Stomach (tissue), 9 donors: ENCODE data around the gene UGT3A2. TPM values are rescaled to one million over a fixed set of nuclear protein-coding genes. Genes with fewer than 3 reads are reported as not detected.

ENCODE experiments used
- DNase-seq, 2 donors: peaks; one replicate each; pipeline versions ENCODE4 v3.0.0 to v3.0.0-alpha.2; 2013 to 2019
- H3K27ac ChIP-seq, 5 donors: fragments of 200-600 bp in 4 of 5; sonication (generic) in 4 of 5; one replicate each; pipeline ENCODE4 v1.5.1; 2013 to 2019; ENCODE audit warnings: mild to moderate bottlenecking in 1 of 5, moderate library complexity in 1 of 5
- H3K27me3 ChIP-seq, 3 donors: fragments of 200-600 bp; sonication (generic); one replicate each; pipeline ENCODE4 v1.5.1; 2017 to 2019; ENCODE audit warnings: mixed run types in 1 of 3
- H3K36me3 ChIP-seq, 4 donors: fragments of 200-600 bp; sonication (generic); 1 replicate in 3 of 4; 2 replicates in 1 of 4; pipeline ENCODE4 v1.5.1; 2016 to 2019
- H3K4me1 ChIP-seq, 4 donors: fragments of 200-600 bp; sonication (generic); one replicate each; pipeline ENCODE4 v1.5.1; 2016 to 2019
- H3K4me3 ChIP-seq, 4 donors: fragments of 200-600 bp; sonication (generic) in 3 of 4; one replicate each; pipeline ENCODE4 v1.5.1; 2016 to 2019; ENCODE audit warnings: mild to moderate bottlenecking in 1 of 4
- H3K9me3 ChIP-seq, 4 donors: fragments of 200-600 bp; sonication (generic); one replicate each; pipeline ENCODE4 v1.5.1; 2016 to 2019
- EP300 ChIP-seq: sonication (generic); formaldehyde crosslinking; IDR thresholded peaks from one replicate; pipeline ENCODE4 v1.6.1; 2017; ENCODE audit warnings: antibody characterized with exemption
- POLR2A ChIP-seq, 4 donors: fragments of 450-650 bp; IDR thresholded peaks; one replicate each; pipeline ENCODE4 v1.6.1; 2016; ENCODE audit warnings: antibody characterized with exemption in 4 of 4, control low read depth in 2 of 4, mild to moderate bottlenecking in 1 of 4, moderate library complexity in 1 of 4
- POLR2AphosphoS5 ChIP-seq, 3 donors: sonication (generic); formaldehyde crosslinking; IDR thresholded peaks; one replicate each; pipeline ENCODE4 v1.6.1; 2016; ENCODE audit warnings: antibody characterized with exemption in 3 of 3
- WGBS, 5 donors: extraction: QIAGEN DNeasy Blood & Tissue Kit in 3 of 5; methylation state at CpG; one replicate each; pipeline versions ENCODE4 v1.1.5 to v1.1.7; 2013 to 2018; 5-methylcytosine and 5-hydroxymethylcytosine counted together
- intact Hi-C: fragments of 100-400 bp; cut with DNase I; formaldehyde crosslinking; loops from one replicate; pipeline ENCODE4 v1.15.1; 2023; ENCODE audit warnings: low total_unique reads
- polyA plus RNA-seq, 3 donors: library from polyadenylated mRNA; stranded (reverse); fragments of 200-250 nt; gene quantifications; one replicate each; pipeline ENCODE4 v1.2.3, GENCODE V29; 2013
- total RNA-seq, 5 donors: library from RNA; depleted of rRNA; stranded (reverse); fragments of >200 nt; gene quantifications; one replicate each; pipeline versions ENCODE4 v1.1.0 to v1.2.3, GENCODE V29; 2014 to 2016
- TF ChIP-seq, protein P1 (sequence below), 7 experiments: fragments of 450-650 bp in 4 of 7; fragments of 200-600 bp in 3 of 7; sonication (generic) in 3 of 7; IDR thresholded peaks; one replicate each; pipeline ENCODE4 v1.5.1; 2016 to 2019; ENCODE audit warnings: antibody characterized with exemption in 7 of 7, control low read depth in 2 of 7, mild to moderate bottlenecking in 1 of 7
- donor health status: healthy with polysubstance abuse.
- donor health status: Bipolar disorder and iron deficiency.
- donor health status: healthy.

UGT3A2 gene
- total and polyA plus RNA-seq, 8 donors, result 2.0 TPM; not detected in 7

DNA sequence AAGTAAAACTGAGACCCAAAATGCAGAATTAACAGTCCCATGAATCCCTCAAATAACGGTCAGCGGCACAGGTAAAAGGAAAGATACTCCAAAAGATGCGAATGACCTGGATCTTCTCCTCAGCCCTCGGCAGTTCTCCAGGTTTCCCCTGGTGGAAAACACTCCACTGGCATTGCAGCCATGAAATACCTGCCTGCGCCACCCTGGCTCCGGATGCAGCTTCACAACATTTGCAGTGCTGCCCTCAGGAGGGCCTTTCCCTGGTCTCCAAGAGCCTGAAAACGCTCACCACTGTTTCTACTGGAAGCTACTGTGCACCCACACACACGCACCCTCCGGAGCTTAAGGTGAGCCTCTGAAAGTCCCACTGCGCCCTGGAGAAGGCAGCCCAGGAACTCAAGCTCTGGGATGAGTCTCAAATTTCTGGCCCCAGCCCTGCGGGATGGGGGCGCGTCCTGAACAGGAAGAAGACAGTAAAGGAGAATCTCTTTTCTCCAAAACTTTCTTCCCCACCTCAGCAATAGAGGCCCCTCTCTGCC lies 612 bp downstream of the UGT3A2 start:
- Histone ChIP-seq H3K36me3 (no peaks in the 10 kb centered on the region), H3K9me3 (peaks cover 0 to 5% (median 0%) of the 10 kb centered on the region in 4 donors), H3K4me1 (peaks cover 0 to 8% (median 0%) of the 10 kb centered on the region in 4 donors), H3K27me3 (peaks cover 0 to 38% (median 13%) of the 10 kb centered on the region in 3 donors), H3K27ac (no peak overlapping the region), H3K4me3 (no peak overlapping the region)
- no peak for DNase-seq
- TF ChIP-seq POLR2A (IDR thresholded peaks at IDR 0.05) (no peak), EP300 (no peak), POLR2AphosphoS5 (IDR thresholded peaks at IDR 0.05) (no peak)
- TF ChIP-seq, protein P1, sequence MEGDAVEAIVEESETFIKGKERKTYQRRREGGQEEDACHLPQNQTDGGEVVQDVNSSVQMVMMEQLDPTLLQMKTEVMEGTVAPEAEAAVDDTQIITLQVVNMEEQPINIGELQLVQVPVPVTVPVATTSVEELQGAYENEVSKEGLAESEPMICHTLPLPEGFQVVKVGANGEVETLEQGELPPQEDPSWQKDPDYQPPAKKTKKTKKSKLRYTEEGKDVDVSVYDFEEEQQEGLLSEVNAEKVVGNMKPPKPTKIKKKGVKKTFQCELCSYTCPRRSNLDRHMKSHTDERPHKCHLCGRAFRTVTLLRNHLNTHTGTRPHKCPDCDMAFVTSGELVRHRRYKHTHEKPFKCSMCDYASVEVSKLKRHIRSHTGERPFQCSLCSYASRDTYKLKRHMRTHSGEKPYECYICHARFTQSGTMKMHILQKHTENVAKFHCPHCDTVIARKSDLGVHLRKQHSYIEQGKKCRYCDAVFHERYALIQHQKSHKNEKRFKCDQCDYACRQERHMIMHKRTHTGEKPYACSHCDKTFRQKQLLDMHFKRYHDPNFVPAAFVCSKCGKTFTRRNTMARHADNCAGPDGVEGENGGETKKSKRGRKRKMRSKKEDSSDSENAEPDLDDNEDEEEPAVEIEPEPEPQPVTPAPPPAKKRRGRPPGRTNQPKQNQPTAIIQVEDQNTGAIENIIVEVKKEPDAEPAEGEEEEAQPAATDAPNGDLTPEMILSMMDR (IDR thresholded peaks at IDR 0.05), result no peak
- intact Hi-C loops, result no loop called here
- 28 to 44% (median 29%) methylated on average over 9 to 13 of the region's 13 CpGs for WGBS, 5 donors

DNA sequence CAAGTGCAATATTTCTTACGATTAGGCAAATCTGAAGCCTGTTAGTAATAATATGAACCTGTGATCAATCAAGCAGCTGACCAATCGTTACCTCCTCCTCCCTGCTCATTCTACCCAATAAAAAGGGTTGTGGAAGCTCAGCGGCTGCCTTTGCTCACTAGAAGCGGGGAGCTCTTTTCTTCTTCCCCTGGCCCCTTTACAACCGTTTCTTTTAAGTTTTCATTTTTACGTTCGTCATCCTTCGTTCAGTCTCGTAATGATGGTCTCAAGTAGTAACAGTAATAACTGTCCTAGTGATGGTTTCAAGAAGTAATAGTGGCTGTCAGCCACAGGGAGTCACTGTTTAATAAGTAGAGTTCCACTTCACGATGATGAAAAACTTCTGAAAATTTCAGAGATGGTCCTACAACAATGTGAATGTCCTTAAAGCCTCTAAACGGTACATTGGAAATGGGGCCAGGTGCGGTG lies 6.2 kb downstream of the UGT3A2 start:
- Histone ChIP-seq H3K4me3 (no peak overlapping the region), H3K4me1 (no peaks in the 10 kb centered on the region), H3K36me3 (no peaks in the 10 kb centered on the region), H3K9me3 (peaks cover 0 to 5% (median 0%) of the 10 kb centered on the region in 4 donors), H3K27me3 (peaks cover 0 to 8% (median 0%) of the 10 kb centered on the region in 3 donors), H3K27ac (no peak overlapping the region)
- DNase-seq, result no peak
- intact Hi-C loops, result no loop called here
- WGBS, 5 donors, result 62 to 82% (median 80%) methylated on average over 12 of the region's 12 CpGs
- TF ChIP-seq POLR2AphosphoS5 (IDR thresholded peaks at IDR 0.05) (no peak), POLR2A (IDR thresholded peaks at IDR 0.05) (no peak), EP300 (no peak)
- TF ChIP-seq, protein P1 (IDR thresholded peaks at IDR 0.05), result no peak

DNA sequence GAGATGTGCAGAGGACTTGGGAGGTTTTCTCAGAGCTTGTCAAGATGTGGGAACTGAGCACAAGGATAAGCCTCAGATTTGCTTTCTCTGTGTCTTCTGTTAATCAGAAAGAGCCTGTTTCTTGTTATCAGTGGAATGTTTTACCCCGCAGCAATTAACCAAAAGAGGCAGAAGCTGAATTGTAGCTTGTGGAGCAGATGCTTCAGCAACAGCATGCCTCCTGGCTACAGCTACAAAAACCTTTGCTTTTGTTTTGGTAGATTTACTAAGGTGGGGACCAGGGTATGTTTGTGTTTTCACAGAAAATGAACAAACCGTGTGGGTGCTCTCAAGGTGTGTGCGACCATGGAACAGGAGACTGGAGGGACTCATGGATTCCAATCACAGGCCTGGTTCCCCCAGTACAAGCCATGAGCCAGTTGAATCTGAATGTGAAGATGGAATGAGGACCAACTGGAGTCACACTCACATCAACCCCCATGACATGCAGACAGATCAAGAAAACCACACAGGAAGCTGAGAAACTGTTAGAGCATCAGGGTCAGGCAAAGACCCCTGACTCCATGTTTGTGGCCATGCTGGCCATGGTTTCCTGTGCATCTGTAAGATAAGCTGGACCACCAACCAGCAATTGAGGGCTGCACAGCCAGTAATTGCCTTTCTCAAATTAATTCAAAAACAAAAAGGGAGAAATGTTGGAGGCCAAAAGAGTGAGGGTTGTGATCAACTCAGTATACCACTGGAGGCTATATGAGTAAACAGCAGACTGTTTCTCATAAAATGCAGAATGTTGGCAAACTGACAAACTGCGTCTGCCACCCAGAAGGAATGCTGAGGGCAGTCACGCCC lies 6.9 kb downstream of the UGT3A2 start:
- no peak for DNase-seq
- Histone ChIP-seq H3K4me3 (no peak overlapping the region), H3K27ac (no peak overlapping the region), H3K9me3 (peaks cover 0 to 5% (median 0%) of the 10 kb centered on the region in 4 donors), H3K36me3 (no peaks in the 10 kb centered on the region), H3K4me1 (no peaks in the 10 kb centered on the region), H3K27me3 (peaks cover 0 to 2% (median 0%) of the 10 kb centered on the region in 3 donors)
- 49 to 58% (median 52%) methylated on average over 5 of the region's 5 CpGs for WGBS, 5 donors
- intact Hi-C loops, result no loop called here
- TF ChIP-seq EP300 (no peak), POLR2AphosphoS5 (IDR thresholded peaks at IDR 0.05) (no peak), POLR2A (IDR thresholded peaks at IDR 0.05) (no peak)
- TF ChIP-seq, protein P1 (IDR thresholded peaks at IDR 0.05), result no peak

DNA sequence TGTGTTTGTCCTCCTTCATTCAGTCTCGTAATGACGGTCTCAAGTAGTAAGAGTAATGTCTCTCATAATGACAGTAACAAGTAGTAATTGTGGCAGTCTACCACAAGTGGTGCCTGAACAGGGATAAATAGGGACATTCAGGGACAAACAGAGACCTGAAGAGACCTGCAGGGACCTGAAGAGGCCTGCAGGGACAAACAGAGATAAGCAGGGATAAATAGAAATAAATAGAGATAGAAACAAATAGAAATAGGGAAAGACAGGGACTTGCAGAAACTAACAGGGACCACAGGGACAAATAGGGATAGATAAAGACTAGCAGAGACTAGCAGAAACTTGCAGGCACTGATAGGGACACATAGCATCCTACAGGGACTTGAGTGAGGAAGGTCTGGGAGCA lies 7.9 kb downstream of the UGT3A2 start:
- intact Hi-C loops, result no loop called here
- Histone ChIP-seq H3K27me3 (no peaks in the 10 kb centered on the region), H3K4me1 (no peaks in the 10 kb centered on the region), H3K27ac (no peak overlapping the region), H3K4me3 (no peak overlapping the region), H3K9me3 (peaks cover 0 to 5% (median 0%) of the 10 kb centered on the region in 4 donors), H3K36me3 (no peaks in the 10 kb centered on the region)
- no peak for DNase-seq
- TF ChIP-seq POLR2AphosphoS5 (IDR thresholded peaks at IDR 0.05) (no peak), POLR2A (IDR thresholded peaks at IDR 0.05) (no peak), EP300 (no peak)
- TF ChIP-seq, protein P1 (IDR thresholded peaks at IDR 0.05), result no peak
- WGBS, 5 donors, result 75 to 84% (median 77%) methylated on average over 2 of the region's 2 CpGs
